H1 (cell line): ENCODE results near the gene CDK5R1. TPM values are rescaled to one million over a fixed set of nuclear protein-coding genes. Genes with fewer than 3 reads are reported as not detected.

Experiments used
- CTCF ChIA-PET: fragments of 300-600 bp; sonication (Branson Sonifier 250); formaldehyde crosslinking; loops from one replicate; lab custom pipeline; 2021; ENCODE audit not compliant: partially characterized antibody; lab: Charles Lee
- POLR2A ChIA-PET: fragments of 300-600 bp; sonication (Branson Sonifier 250); formaldehyde crosslinking; loops from one replicate; lab custom pipeline; 2021; ENCODE audit warnings: inconsistent platforms; ENCODE audit not compliant: partially characterized antibody; lab: Charles Lee
- DNase-seq, 2 experiments: peaks; one replicate each; pipeline versions ENCODE4 v3.0.0 to v3.0.0-alpha.2; 2010 to 2022; ENCODE audit warnings: low spot score in 2 of 2, low read depth in 1 of 2, mixed read lengths in 1 of 2
- FAIRE-seq: peaks from 2 replicates; lab custom pipeline; 2011; peaks lifted over from hg19 to GRCh38; lab: Jason Lieb, UNC
- H2AFZ ChIP-seq: 2 replicates; pipeline ENCODE4 v1.8.1; 2012; ENCODE audit warnings: low read length, inconsistent platforms
- H2AK5ac ChIP-seq: 2 replicates; pipeline ENCODE4 v1.6.1; 2013; ENCODE audit warnings: low read depth, low read length
- H2BK120ac ChIP-seq: replicated peaks from 2 replicates; pipeline ENCODE3; 2013; ENCODE audit warnings: low read depth, low read length, inconsistent platforms
- H2BK12ac ChIP-seq: 2 replicates; pipeline ENCODE4 v1.6.1; 2013; ENCODE audit warnings: low read depth, low read length
- H2BK15ac ChIP-seq: 2 replicates; pipeline ENCODE4 v1.6.1; 2013; ENCODE audit warnings: low read length
- H2BK20ac ChIP-seq: 2 replicates; pipeline ENCODE4 v1.6.1; 2013; ENCODE audit warnings: low read length
- H2BK5ac ChIP-seq: 2 replicates; pipeline ENCODE4 v1.6.1; 2013; ENCODE audit warnings: low read depth, low read length
- H3K14ac ChIP-seq: 2 replicates; pipeline ENCODE4 v1.6.1; 2013; ENCODE audit warnings: inconsistent platforms; ENCODE audit not compliant: insufficient read length
- H3K18ac ChIP-seq: 2 replicates; pipeline ENCODE4 v1.6.1; 2013; ENCODE audit warnings: low read length; ENCODE audit errors: extremely low read depth
- H3K23ac ChIP-seq: 2 replicates; pipeline ENCODE4 v1.6.1; 2013; ENCODE audit warnings: inconsistent platforms; ENCODE audit not compliant: insufficient read length
- H3K23me2 ChIP-seq: 2 replicates; pipeline ENCODE4 v1.6.1; 2013; ENCODE audit warnings: low read depth, low read length
- H3K27ac ChIP-seq: 2 replicates; pipeline ENCODE4 v1.6.1; 2011; ENCODE audit warnings: low read depth, low read length, inconsistent platforms
- H3K27me3 ChIP-seq, 4 experiments: replicated peaks in 1 of 4; 1 replicate in 1 of 4; 2 replicates in 3 of 4; pipeline versions ENCODE4 v1.6.1 to v1.8.1; 2011 to 2013; ENCODE audit warnings: low read length in 3 of 4, mild to moderate bottlenecking in 3 of 4, inconsistent platforms in 2 of 4, mixed read lengths in 2 of 4, moderate library complexity in 1 of 4; ENCODE audit not compliant: control insufficient read depth in 3 of 4, insufficient read depth in 3 of 4; ENCODE audit errors: extremely low read depth in 1 of 4
- H3K36me3 ChIP-seq, 4 experiments: 2 replicates each; pipeline versions ENCODE4 v1.6.1 to v1.8.1; 2011 to 2013; ENCODE audit warnings: mild to moderate bottlenecking in 4 of 4, low read length in 3 of 4, moderate library complexity in 2 of 4, control low read depth in 1 of 4, inconsistent platforms in 1 of 4; ENCODE audit not compliant: insufficient read depth in 4 of 4, control insufficient read depth in 2 of 4
- H3K4ac ChIP-seq: replicated peaks from 2 replicates; pipeline ENCODE3; 2013; ENCODE audit warnings: low read length, low read depth, mixed read lengths, inconsistent platforms; ENCODE audit not compliant: insufficient read length
- H3K4me1 ChIP-seq, 4 experiments: replicated peaks in 1 of 4; 1 replicate in 1 of 4; 2 replicates in 3 of 4; pipeline versions ENCODE4 v1.6.1 to v1.8.1; 2011 to 2013; ENCODE audit warnings: low read length in 3 of 4, inconsistent platforms in 2 of 4, mixed read lengths in 1 of 4; ENCODE audit not compliant: insufficient read depth in 4 of 4, control insufficient read depth in 3 of 4
- H3K4me2 ChIP-seq, 2 experiments: 2 replicates each; pipeline versions ENCODE4 v1.6.1 to v1.8.1; 2011 to 2013; ENCODE audit warnings: low read depth in 2 of 2, low read length in 2 of 2, control low read depth in 1 of 2, inconsistent platforms in 1 of 2, mild to moderate bottlenecking in 1 of 2; ENCODE audit not compliant: insufficient read depth in 1 of 2
- H3K4me3 ChIP-seq, 4 experiments: fragments of 200-600, 300-600 bp in 1 of 4; sonication (generic), shearing (Covaris generic), sonication (Bioruptor Twin) in 1 of 4; 2 replicates each; pipeline versions ENCODE4 v1.5.1 to v1.8.1; 2011 to 2016; ENCODE audit warnings: low read length in 4 of 4, low read depth in 3 of 4, control low read depth in 2 of 4, inconsistent platforms in 2 of 4, mild to moderate bottlenecking in 2 of 4, mixed read lengths in 1 of 4, moderate library complexity in 1 of 4; ENCODE audit not compliant: insufficient read depth in 2 of 4; ENCODE audit errors: extremely low read depth in 1 of 4
- H3K56ac ChIP-seq: replicated peaks from 2 replicates; pipeline ENCODE3; 2013; ENCODE audit warnings: low read depth, mild to moderate bottlenecking, mixed read lengths, low read length, inconsistent platforms; ENCODE audit not compliant: insufficient read length
- H3K79me1 ChIP-seq: 2 replicates; pipeline ENCODE4 v1.6.1; 2013; ENCODE audit warnings: low read depth, low read length, control low read depth
- H3K79me2 ChIP-seq, 2 experiments: 2 replicates each; pipeline versions ENCODE4 v1.6.1 to v1.8.1; 2012 to 2013; ENCODE audit warnings: low read length in 2 of 2, mild to moderate bottlenecking in 2 of 2, inconsistent platforms in 1 of 2; ENCODE audit not compliant: insufficient read depth in 2 of 2, control insufficient read depth in 1 of 2
- H3K9ac ChIP-seq, 4 experiments: replicated peaks in 1 of 4; 1 replicate in 1 of 4; 2 replicates in 3 of 4; pipeline versions ENCODE4 v1.6.1 to v1.8.1; 2011 to 2013; ENCODE audit warnings: low read depth in 3 of 4, low read length in 3 of 4, control low read depth in 2 of 4, mild to moderate bottlenecking in 2 of 4, moderate library complexity in 2 of 4, inconsistent platforms in 1 of 4; ENCODE audit errors: extremely low read depth in 1 of 4
- H3K9me3 ChIP-seq, 2 experiments: 2 replicates each; pipeline versions ENCODE4 v1.6.1 to v1.8.1; 2012 to 2013; ENCODE audit warnings: mild to moderate bottlenecking in 2 of 2, moderate library complexity in 2 of 2, control low read depth in 1 of 2, inconsistent platforms in 1 of 2, low read depth in 1 of 2, low read length in 1 of 2, mixed read lengths in 1 of 2; ENCODE audit not compliant: insufficient read depth in 2 of 2
- H4K20me1 ChIP-seq, 2 experiments: replicated peaks in 1 of 2; 2 replicates each; pipeline versions ENCODE3 to v1.8.1; 2011 to 2013; ENCODE audit warnings: inconsistent platforms in 2 of 2, low read length in 2 of 2, mild to moderate bottlenecking in 1 of 2; ENCODE audit not compliant: insufficient read depth in 2 of 2, control insufficient read depth in 1 of 2
- H4K5ac ChIP-seq: 2 replicates; pipeline ENCODE4 v1.6.1; 2013; ENCODE audit warnings: low read length, low read depth, mixed read lengths, inconsistent platforms; ENCODE audit not compliant: insufficient read length
- H4K8ac ChIP-seq: 2 replicates; pipeline ENCODE4 v1.8.0; 2013; ENCODE audit warnings: mild to moderate bottlenecking, moderate library complexity, low read length, inconsistent platforms; ENCODE audit not compliant: insufficient read depth; ENCODE audit errors: extremely low read depth
- H4K91ac ChIP-seq: replicated peaks from 2 replicates; pipeline ENCODE3; 2013; ENCODE audit warnings: low read length, mixed read lengths, inconsistent platforms; ENCODE audit not compliant: insufficient read length
- CBX8 ChIP-seq: fragments of 300-800, 300-1000 bp; sonication (generic); IDR thresholded peaks from 2 replicates; pipeline ENCODE4 v1.7.1; 2016; ENCODE audit warnings: low read depth, low read length, borderline replicate concordance
- CHD1 ChIP-seq: IDR thresholded peaks from 2 replicates; pipeline ENCODE4 v1.6.1; 2012; ENCODE audit warnings: low read depth, low read length, improper control_type of control experiment
- EGR1 ChIP-seq: IDR thresholded peaks from 2 replicates; pipeline ENCODE4 v1.6.1; 2011; ENCODE audit warnings: low read depth, low read length, borderline replicate concordance
- FOSL1 ChIP-seq: IDR thresholded peaks from 2 replicates; pipeline ENCODE4 v1.6.1; 2011; ENCODE audit warnings: mild to moderate bottlenecking, low read depth, low read length, moderate library complexity; ENCODE audit not compliant: insufficient read depth
- HDAC2 ChIP-seq, 2 experiments: fragments of 300-600 bp in 1 of 2; sonication (generic) in 1 of 2; IDR thresholded peaks; 2 replicates each; pipeline ENCODE4 v1.6.1; 2011 to 2012; ENCODE audit warnings: low read depth in 2 of 2, low read length in 2 of 2, mild to moderate bottlenecking in 2 of 2, moderate library complexity in 2 of 2, borderline replicate concordance in 1 of 2, inconsistent platforms in 1 of 2
- KDM5A ChIP-seq: fragments of 200-600 bp; IDR thresholded peaks from 2 replicates; pipeline ENCODE4 v1.7.1; 2012; ENCODE audit warnings: mild to moderate bottlenecking, low read length, inconsistent platforms, mixed read lengths
- SAP30 ChIP-seq: fragments of 300-600 bp; sonication (generic); IDR thresholded peaks from 2 replicates; pipeline ENCODE4 v1.7.1; 2012; ENCODE audit warnings: low read length, moderate library complexity, mild to moderate bottlenecking, inconsistent platforms; ENCODE audit not compliant: insufficient read depth, insufficient replicate concordance
- SIRT6 ChIP-seq: IDR thresholded peaks from one replicate; pipeline ENCODE4 v1.7.1; 2012; ENCODE audit warnings: low read length, inconsistent platforms
- TAF1 ChIP-seq: IDR thresholded peaks from 2 replicates; pipeline ENCODE4 v1.6.1; 2011; ENCODE audit warnings: mild to moderate bottlenecking, low read depth, low read length
- WGBS, 2 experiments: shearing (Covaris generic) in 1 of 2; methylation state at CpG; one replicate each; pipeline versions ENCODE4 v1.1.6 to v1.1.7; 2013 to 2015; ENCODE audit warnings: low lambda C conversion rate in 2 of 2, mixed read lengths in 2 of 2, inconsistent platforms in 1 of 2, low coverage in 1 of 2, missing lambda C conversion rate in 1 of 2; ENCODE audit not compliant: insufficient replicate concordance in 2 of 2, insufficient coverage in 1 of 2, insufficient read length in 1 of 2; ENCODE audit errors: extremely low coverage in 1 of 2, missing lambda C conversion rate in 1 of 2; 5-methylcytosine and 5-hydroxymethylcytosine counted together
- polyA plus RNA-seq, 7 experiments: library from polyadenylated mRNA; depleted of rRNA in 3 of 7; stranded (reverse) in 5 of 7; unstranded in 2 of 7; fragments of >200 nt in 5 of 7; fragments of 200-250 nt in 2 of 7; gene quantifications; 1 replicate in 5 of 7; 2 replicates in 1 of 7; 4 replicates in 1 of 7; pipeline versions ENCODE4 v1.2.1 to v1.2.3, GENCODE V29; 2011 to 2013; ENCODE audit warnings: missing spikeins in 2 of 7, mixed read lengths in 2 of 7
- total RNA-seq: library from RNA; stranded (reverse); fragmentation: NEBNext Ultra II Directional; extraction: Animal tissue kit (Norgen Biotek cat#: 25700); gene quantifications from 2 replicates; pipeline ENCODE4 v1.2.1, GENCODE V29; 2021

The CDK5R1 gene
- total and polyA plus RNA-seq, 2 of the 8 experiments (the other 6 are each of a cell fraction or from before 2014, with no cell fraction given): 2.7 to 9.9 TPM

DNA sequence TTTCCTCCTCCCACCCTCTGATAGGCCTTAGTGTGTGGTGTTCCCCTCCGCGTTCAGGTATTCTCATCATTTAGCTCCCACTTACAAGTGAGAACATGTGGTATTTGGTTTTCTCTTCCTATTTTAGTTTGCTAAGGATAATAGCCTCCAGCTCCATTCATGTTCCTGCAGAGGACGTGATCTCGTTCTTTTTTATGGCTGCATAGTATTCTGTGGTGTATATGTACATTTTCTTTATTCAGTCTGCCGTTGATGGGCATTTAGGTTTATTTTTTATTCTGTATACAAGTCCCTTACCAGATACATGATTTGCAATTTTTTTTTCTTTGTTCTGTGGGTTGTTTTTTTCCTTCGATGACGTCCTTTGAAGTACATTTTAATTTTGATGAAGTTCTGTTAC is 18.8 kb upstream of the CDK5R1 start:
- Histone ChIP-seq H3K18ac (no peak overlapping the region), H3K79me2 (peaks cover 0 to 29% of the 10 kb centered on the region in 2 experiments; a peak in 2 of 4 replicates)
- WGBS, 2 experiments: 93% methylated on average over 7 of the region's 7 CpGs; no CpG with 5 or more reads in 1 of the 2 experiments
- TF ChIP-seq HDAC2 (IDR thresholded peaks at IDR 0.05; ENCODE audit: borderline replicate concordance in 1 of 2, low read depth in 2 of 2, low read length in 2 of 2): no peak
- TF ChIP-seq KDM5A: no peak
- no peak for TF ChIP-seq SAP30
- no peak for TF ChIP-seq FOSL1
- no peak for TF ChIP-seq SIRT6
- TF ChIP-seq TAF1: no peak
- TF ChIP-seq CBX8: no peak
- TF ChIP-seq EGR1: no peak
- TF ChIP-seq CHD1: no peak

More for the DNA sequence above, 18.8 kb upstream of the CDK5R1 start:
- CTCF ChIA-PET: interaction anchor here (1.0 to 1.3 kb wide), 2 partner anchors 10 to 19 kb away, joined by 3 read pairs; no protein-coding TSS in a partner anchor
- Histone ChIP-seq H3K9ac (no peak overlapping the region), H2BK12ac (no peak overlapping the region), H2BK20ac (no peak overlapping the region), H4K5ac (no peak overlapping the region), H3K79me1 (no peaks in the 10 kb centered on the region; the same call in 1 of the 2 replicates), H2BK120ac (no peak overlapping the region), H3K14ac (no peak overlapping the region), H3K4ac (no peak overlapping the region), H2AK5ac (no peak overlapping the region), H2BK15ac (no peak overlapping the region), H4K91ac (no peak overlapping the region), H4K20me1 (peaks cover 0 to 6% of the 10 kb centered on the region in 2 experiments), H3K27me3 (no peaks in the 10 kb centered on the region), H4K8ac (no peak overlapping the region), H3K56ac (no peak overlapping the region), H2AFZ (no peak overlapping the region), H2BK5ac (no peak overlapping the region), H3K4me1 (no peaks in the 10 kb centered on the region), H3K4me2 (no peak overlapping the region), H3K27ac (no peak overlapping the region), H3K23me2 (no peaks in the 10 kb centered on the region), H3K9me3 (no peaks in the 10 kb centered on the region), H3K4me3 (no peak overlapping the region), H3K36me3 (peaks cover 21 to 73% (median 60%) of the 10 kb centered on the region in 4 experiments), H3K23ac (no peak overlapping the region)
- FAIRE-seq (no peak), DNase-seq (no peak)
- POLR2A ChIA-PET: no interaction called here
